ENCODE data around the gene TMEM121.
"Not testable (repeated sequence)": the region's sequence is repeated elsewhere in the genome, so short reads cannot be mapped to it uniquely, and the experiment has no call there.

The TMEM121 gene

DNA sequence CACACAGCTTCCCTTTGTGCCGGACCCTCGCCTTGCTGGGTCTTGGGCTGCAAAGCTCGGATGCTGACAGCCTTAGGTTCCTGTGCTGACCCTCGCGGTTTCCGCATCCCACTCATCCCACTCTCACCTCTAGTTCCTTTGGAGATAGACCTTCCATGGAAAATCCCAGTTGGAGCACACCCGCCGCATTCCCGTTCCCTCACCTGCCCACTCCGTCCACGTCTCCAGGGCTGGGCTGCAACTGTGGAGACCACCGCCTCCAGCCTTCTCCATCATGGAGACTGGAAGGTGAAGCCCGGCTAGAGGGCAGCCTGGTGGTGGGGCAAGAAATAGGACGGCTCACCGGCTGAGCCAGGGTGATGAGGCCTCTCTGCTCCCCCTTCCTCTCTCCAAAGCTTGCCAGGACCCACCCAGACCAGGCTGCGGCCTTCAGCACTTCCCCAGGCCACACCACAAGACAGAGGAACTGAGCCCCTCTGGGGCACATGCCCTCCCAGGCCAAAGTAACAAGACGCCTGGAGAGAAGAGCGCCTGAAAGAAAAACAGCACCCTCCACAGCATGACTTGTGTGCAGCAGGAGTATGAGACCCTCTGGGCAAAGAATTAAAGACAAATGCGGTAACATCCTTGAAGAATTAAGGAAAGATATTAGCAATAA is 15.0 kb downstream of the TMEM121 start:
- DNase-seq (ENCODE audit: low read depth in 4 of 4, low spot score in 1 of 4) = no peak

DNA sequence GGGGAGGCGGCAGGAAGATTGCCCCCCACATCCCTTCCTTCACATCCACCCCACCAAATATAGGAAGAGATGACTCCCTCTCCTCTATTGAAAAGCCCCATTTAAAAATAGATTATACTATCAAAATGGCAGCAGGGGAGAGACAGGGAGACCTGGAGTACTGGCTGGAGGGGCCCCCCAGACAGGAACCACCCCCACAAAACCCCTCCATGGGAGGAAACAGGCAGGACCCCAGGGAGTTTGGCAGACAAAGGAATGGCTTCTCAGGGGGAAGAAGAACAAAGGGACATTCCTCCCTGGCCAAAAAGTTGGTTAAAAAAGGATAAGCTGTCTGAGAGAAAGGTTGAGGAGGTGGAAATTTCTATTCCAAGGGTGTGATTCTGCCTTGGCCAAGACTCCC is 19.3 kb downstream of the TMEM121 start:
- not testable (repeated sequence) for DNase-seq (ENCODE audit: low read depth in 4 of 4, low spot score in 1 of 4)

DNA sequence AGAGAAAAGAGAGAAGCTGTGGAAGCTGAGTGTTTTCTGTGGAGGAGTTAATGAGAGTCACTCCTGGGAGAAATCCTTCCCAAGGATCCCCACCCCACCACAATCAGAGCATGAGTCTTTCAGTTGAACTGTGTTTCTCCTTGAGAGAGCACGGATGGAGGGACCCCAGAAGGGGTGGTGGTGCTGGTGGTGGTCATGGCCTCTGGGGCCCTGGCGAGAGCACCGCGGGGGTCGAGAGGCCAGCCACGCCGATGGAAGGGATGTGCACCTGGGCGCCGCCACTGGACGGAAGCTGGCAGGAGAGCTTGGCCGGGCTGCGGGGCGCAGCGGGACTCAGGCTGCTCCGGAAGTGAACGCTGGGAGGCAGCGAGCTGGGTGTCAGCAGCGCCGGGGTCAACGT is 20.0 kb downstream of the TMEM121 start:
- not testable (repeated sequence) for DNase-seq (ENCODE audit: low read depth in 4 of 4, low spot score in 1 of 4)

DNA sequence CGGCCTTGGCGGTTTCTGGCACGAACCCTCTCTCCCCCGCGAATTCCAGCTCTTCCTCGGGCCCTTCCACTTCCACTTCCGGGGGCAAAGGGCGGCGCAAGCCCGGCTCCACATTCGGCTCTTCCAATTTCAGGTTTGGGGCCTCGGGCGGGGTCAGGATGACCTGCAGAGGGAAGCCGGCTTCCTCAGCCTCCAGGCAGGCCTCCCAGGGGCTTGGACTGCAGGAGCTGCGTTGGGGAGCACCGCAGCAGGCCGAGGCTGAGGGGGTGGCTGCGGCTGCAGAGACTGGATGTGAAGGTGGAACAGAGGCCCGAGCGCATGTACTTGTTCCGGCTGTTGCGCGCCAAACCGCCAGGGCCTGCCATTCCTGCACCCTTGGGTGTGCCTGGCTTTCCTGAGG is 20.7 kb downstream of the TMEM121 start:
- not testable (repeated sequence) for DNase-seq (ENCODE audit: low read depth in 4 of 4, low spot score in 1 of 4)

DNA sequence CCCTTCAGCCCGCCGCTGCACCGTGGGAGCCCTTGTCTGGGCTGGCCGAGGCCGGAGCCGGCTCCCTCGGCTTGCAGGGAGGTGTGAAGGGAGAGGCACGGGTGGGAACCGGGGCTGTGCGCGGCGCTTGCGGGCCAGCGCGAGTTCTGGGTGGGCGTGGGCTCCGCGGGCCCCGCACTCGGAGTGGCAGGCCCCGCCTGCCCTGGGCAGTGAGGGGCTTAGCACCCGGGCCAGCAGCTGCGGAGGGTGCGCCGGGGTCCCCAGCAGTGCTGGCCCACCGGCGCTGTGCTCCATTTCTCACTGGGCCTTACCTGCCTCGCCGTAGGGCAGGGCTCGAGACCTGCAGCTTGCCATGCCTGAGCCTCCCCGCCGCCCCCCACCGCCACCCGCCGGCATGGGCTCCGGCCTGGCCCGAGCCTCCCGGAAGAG is 21.4 kb downstream of the TMEM121 start:
- no peak for DNase-seq (ENCODE audit: low read depth in 4 of 4, low spot score in 1 of 4)

DNA sequence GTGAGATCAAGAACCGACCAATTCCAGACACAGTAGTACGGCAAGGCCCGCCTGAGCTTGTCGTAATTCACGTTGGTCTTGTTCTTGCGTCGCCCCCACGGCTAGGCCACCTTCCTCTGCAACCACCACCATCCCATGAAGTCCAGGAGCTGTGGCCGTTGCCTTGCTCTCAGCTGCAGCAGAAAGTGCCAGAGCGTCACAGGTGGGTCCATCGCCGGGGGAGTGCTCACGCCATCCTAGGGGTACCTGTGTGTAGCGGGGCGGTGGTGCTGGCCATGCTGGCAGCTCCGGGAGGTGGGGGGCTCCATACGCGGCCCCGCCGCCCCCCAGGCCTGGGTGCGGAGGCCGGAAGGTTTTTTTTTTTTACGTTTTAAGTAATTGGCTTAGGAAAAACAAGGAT is 23.1 kb downstream of the TMEM121 start:
- DNase-seq (ENCODE audit: low read depth in 4 of 4, low spot score in 1 of 4) = no peak

DNA sequence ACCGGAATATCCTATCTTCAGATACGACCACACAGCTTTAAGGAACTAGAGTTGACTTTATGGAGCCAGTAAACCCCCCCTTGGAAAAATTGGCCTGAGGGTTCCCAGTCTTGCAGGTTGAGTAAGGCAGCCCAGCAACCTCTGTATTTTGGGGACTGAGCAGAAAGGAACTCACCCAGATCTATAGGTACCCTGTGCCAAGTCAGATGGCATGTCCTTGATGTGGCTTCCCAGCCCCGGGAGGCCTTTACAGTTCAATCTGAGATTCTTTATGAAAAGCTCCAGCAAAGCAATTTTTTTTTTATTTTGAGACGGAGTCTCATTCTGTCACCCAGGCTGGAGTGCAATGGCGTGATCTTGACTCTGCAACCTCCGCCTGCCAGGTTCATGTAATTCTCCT is 27.6 kb downstream of the TMEM121 start:
- DNase-seq (ENCODE audit: low read depth in 4 of 4, low spot score in 1 of 4) = no peak

DNA sequence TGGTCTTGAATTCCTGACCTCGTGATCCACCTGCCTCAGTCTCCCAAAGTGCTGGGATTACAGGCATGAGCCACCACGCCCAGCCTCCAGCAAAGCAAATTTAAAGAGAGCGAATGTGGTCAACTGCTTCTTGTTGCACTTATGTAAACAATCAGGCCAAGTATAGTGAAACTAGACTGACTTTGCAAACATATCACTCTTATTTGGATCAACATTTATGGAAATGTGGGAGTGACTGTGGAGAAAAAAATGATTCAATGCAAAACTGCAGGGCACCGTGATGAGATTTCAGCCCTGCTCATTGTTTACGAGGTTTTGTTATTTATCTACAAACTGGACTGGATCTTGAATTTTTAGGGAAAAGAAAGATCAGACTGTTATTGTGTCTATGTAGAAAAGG is 28.1 kb downstream of the TMEM121 start:
- no peak for DNase-seq (ENCODE audit: low read depth in 4 of 4, low spot score in 1 of 4)

DNA sequence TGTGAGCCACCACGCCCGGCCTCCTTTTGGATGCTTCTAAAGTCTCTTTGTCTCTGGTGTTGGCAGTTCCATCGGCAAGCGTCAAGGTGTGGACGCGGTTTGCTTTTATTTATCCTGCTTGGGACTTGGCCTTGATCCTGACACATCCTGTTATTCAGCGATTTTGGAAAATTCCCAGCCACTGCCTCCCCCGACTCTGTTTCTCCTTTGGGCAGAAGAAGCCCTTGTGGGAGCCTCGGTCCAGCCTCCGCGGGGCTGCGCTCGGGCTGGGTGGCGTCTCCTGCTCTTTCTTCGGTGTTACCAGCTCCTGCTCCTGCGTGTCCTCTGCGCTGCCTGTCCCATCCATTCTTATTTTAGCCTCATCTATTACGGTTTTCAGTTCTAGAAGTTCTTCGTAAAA is 31.3 kb downstream of the TMEM121 start:
- DNase-seq (ENCODE audit: low read depth in 4 of 4, low spot score in 1 of 4) = not testable (repeated sequence)

DNA sequence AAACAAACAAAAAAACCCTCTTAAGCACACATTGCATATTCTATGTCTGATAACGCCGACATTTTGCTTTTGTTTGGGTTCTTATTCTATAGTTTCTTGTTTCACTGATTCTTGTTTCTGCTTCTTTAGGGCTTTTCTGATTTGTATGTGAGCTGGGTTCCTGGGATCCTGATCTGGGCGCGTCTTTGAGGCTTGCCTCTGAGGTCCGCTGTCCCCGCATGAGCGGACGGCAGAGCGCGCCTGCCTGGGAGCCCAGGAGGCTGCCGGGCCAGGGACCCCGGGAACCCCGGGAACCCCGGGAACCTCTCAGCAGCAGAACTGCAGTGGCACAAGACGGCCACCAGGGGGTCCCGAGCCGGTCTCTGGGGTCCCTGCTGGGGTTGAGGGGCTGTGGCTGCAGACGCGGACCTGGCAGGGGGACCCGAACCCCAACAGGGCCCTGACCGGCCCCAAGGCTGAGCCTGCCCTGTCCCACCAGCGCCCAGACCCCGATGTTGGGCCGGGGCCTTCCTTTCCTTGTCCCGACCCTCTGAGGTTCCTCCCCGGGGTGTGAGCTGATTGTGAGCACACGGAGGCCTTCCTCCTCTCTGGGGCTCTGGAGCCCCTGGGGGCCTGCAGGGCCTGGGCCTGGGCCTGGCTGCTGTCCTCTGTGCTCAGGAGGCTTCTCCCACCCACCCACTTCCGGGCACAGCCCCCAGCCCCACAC is 32.2 kb downstream of the TMEM121 start:
- not testable (repeated sequence) for DNase-seq (ENCODE audit: low read depth in 4 of 4, low spot score in 1 of 4)

DNA sequence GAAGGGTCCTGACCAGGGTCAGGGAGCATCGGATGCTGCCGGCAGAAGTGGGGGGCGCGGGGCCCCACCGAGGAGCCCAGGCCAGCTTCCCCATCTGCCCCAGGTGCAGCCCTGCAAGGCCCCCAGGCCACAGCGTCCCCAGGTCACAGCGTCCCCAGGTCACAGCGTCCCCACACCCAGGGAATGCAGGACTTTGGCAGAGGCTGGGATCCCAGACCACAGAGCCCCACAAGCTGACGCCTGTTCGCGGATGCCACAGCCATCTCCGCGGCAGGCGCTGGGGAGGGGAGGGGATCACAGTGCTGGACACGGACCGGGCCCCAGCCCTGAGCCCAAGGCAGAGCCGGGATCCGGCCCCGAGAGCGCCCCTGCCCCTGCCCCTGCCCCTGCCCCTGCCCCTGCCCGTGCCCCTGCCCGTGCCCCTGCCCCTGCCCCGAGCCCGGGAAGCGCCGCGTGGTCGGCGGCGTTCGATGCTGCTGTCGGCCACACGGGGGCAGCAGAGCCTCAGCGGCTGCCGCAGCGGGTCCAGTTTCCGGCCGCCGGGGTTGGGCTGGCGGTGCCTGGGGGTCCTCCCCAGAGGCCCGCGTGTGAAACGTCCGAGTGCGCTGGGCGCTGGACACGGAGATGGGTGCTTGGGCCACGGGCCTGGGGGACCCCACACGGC is 33.1 kb downstream of the TMEM121 start:
- not testable (repeated sequence) for DNase-seq (ENCODE audit: low read depth in 4 of 4, low spot score in 1 of 4)

DNA sequence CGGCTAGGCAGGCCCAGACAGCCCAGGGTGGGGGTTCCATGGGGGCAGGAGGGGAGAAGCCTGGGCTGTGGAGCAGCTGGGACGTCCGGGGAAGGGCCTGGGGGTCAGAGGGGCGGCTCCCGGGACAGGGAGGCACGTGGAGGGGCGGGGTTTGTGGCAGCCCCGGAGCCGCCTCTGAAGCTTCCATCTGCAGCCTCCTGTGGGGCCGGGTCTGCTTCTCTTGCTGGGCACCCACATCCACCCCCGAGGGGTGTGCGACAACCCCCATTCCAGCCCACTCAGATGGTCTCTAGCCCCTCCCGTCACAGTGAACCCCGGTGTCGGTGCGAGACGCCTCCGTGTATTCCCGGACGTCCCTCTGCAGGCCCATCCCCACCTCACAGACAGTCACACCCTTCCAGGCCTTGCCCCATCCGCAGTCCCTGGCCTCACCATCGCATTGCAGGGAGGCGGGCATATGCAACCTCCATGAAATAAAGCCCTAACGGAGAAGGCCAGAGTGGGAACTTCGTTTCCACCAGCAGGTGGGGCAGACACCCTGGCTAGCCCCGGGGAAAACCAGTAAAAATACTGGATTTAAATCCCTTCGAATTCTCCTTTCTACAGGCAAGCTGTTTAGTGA is 33.8 kb downstream of the TMEM121 start:
- DNase-seq (ENCODE audit: low read depth in 4 of 4, low spot score in 1 of 4) = not testable (repeated sequence)

DNA sequence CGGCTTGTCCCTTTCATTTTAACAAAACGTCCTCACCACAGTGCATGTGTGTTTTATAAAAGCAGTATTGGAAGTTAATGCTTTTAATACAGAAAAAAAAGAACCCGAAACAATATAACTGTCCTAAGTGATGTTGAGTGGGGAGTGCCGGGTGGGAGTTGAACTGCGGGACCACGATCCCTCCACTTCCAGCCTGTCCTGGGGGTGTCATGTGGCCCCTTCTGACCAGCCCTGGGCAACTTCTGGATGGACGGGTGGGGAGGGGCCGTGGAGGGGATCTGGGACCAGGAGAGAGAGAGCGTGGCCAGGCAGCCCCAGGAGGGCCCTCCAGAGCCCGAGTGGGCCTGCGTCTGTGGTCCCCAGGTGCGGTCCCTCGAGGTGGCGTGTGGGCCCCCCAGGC is 35.0 kb downstream of the TMEM121 start:
- DNase-seq (ENCODE audit: low read depth in 4 of 4, low spot score in 1 of 4) = not testable (repeated sequence)

DNA sequence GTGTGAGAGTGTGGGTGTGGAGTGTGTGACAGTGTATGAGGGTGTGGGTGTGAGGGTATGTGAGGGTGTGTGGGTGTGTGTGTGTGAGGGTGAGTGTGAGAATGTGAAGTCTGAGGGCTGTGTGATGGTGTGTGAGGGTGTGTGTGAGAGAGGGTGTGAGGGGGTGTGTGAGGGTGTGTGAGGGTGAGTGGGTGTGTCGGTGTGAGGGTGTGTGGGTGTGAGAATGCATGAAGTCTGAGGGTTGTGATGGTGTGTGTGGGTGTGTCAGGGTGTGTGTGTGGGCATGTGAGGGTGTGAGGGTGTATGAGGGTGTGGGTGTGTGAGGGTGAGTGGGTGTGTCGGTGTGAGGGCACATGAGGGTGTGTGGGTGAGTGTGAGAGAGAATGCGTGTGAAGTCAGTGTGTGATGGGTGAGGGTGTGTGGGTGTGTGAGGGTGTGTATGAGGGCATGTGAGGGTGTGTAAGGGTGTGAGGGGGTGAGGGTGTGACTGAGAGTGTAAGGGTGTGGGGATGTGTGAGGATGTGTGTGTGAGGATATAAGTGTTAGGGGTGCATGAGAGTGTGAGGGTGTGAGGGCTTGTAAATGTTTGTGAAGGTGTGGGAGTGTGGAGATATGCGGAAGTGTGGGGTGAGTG is 36.4 kb downstream of the TMEM121 start:
- no peak for DNase-seq (ENCODE audit: low read depth in 4 of 4, low spot score in 1 of 4)

DNA sequence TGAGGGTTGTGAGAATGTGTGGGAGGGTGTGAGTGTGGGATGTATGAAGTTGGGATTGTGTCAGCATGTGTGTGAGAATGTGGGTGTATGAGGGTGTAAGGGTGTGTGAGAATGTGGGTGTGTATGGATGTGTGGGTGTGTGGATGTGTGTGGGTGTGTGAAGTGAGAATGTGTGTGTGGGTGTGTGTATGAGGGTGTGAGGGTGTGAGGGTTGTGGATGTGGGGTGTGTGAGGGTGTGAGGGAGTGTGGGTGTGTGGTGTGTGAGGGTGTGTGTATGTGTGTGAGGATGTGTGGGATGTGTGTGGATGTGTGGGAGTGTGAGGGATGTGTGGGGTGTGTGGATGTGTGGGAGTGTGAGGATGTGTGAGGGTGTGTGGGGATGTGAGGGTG is 37.0 kb downstream of the TMEM121 start:
- DNase-seq (ENCODE audit: low read depth in 4 of 4, low spot score in 1 of 4) = no peak

DNA sequence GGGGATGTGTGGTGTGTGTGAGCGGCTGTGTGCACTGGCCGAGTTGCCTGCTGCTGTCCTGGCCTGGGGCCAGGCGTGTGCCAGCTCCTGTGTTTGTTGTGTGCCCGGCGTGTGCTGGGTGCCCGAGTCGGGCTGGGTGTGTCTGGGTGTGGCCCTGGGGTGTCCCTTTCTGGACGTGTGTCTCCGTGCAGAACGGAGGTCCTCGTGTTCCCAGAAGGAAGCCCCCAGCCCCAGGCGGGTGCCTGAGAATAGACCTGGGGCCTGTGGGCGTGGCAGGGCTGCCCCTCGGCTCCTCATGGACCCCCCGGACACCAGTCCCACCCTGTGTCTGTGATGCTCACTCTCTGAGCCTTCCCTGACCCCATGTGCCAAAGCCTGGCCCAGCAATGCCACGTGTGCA is 38.2 kb downstream of the TMEM121 start:
- DNase-seq (ENCODE audit: low read depth in 4 of 4, low spot score in 1 of 4) = not testable (repeated sequence)

DNA sequence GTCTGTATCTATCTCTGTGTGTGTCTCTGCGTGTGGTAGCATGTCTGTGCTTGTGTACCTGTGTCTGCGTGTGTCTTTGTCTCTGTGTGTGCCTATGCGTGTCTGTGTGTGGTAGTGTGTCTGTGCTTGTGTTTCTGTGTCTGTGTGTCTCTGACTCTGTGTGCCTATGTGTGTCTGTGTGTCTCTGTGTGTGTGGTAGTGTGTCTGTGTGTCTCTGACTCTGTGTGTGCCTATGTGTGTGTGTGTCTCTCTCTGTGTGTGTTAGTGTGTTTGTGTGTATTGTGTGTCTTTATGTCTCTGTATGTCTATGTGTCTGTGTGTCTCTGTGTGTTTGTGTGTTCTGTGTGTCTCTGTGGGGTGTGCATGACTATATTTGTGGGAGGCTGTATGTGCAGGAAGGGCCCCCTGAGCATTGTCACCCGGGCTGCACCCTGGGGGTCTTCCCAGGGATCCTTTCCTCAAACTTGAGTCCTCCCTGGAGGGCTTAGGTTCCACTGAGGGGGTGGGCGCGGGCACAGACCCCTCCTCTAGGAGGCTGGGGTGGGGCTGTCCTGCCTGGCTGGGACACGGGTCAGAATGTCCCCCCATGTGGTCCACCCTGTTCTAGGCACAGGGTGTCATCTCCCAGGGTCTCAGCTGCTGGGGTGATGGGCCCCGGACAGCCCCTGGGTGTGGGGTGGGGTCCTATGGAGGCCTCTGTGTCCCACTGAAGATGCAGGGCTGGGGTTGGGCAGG is 39.0 kb downstream of the TMEM121 start:
- DNase-seq (ENCODE audit: low read depth in 4 of 4, low spot score in 1 of 4) = not testable (repeated sequence)

DNA sequence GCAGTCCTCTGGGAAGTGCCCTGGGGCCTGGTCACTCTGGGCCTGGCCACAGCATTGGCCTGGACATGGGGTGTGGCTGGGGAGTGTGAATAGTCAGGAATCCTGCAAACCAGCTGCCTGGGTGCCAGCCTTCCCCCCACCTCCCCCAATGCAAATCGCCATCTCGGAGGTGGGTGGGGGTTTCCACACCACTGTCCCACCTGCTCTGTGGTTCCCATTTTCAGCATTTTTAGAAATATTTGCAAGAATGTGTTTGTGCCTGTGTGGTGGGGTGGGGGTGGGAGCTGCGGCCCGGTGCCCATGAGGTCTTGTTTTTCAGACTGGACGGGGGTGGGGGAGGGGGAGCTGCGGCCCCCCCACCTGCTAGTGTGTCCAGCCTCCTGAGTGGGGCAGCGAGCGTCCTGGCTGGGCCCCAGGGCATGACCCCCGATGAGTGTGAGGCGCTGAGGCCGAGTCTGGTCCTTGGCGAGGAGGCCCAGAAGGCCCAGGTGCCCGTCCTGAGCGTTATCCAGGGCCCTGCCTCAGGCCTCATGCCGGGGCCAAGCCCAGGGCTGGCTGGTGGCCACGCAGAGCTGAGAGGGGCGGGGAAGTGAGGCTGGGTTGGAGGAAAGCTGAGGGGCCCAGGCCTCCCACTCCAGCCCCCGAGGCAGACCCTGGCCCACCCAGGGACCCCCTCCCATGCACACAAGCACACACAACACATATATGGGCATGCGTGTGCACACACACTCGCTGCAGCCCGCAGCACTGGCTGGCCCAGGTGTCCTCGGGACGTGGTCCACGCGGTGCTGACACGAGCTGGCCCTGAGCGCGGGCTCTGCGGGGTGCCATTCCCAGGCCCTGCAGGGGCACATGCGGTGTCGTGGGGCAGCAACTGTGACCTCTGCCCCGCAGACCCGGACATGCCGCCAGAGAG is 40.1 kb downstream of the TMEM121 start:
- not testable (repeated sequence) for DNase-seq (ENCODE audit: low read depth in 4 of 4, low spot score in 1 of 4)

Measured in stimulated activated CD4-positive, alpha-beta T cell treated with anti-CD3 and anti-CD28 coated beads, Interleukin-1b, Interleukin-23, amount 100 ng/mL, for 24 hours (primary cell).